GM18526 (cell line): ENCODE measurements around the gene SERGEF.

Source experiments
- POLR2A ChIP-seq: IDR thresholded peaks from 3 replicates; pipeline ENCODE4 v1.6.1; 2011; ENCODE audit not compliant: insufficient read length; ENCODE audit errors: extremely low read depth

SERGEF gene

GRCh38 chr11:17774232-17775034, 238.4 kb downstream of the SERGEF start:
- no peak for TF ChIP-seq POLR2A

DNA sequence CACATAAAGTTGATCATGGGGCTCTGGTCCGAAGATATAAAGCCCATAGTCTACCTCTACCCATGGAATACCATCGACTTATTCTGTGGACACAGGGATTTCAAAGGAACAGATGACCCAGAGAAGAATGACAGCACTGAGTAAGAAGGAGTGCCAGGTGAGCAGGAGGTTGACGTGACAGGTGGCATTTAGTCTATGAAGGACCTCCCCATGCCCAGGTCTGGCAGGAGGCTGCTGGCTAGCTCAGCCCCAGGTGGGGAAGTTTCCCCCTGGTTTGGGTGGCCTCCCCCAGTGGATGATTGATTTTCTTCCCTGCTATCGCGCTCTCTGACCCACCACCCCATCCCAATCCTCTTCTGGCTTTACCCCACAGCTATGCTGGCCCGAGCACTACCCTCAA, 239.2 kb downstream of the SERGEF start:
- no peak for TF ChIP-seq POLR2A

GRCh38 chr11:17772704-17773600, 239.9 kb downstream of the SERGEF start:
- TF ChIP-seq POLR2A = no peak

DNA sequence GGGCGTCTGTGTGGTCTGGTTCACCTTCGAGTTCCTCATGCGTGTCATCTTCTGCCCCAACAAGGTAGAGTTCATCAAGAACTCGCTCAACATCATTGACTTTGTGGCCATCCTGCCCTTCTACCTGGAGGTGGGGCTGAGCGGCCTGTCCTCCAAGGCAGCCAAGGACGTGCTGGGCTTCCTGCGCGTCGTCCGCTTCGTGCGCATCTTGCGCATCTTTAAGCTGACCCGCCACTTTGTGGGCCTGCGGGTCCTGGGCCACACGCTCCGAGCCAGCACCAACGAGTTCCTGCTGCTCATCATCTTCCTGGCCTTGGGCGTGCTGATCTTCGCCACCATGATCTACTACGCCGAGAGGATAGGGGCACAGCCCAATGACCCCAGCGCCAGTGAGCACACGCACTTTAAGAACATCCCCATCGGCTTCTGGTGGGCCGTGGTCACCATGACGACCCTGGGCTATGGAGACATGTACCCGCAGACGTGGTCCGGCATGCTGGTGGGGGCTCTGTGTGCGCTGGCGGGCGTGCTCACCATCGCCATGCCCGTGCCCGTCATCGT, 240.9 kb downstream of the SERGEF start:
- no peak for TF ChIP-seq POLR2A

DNA sequence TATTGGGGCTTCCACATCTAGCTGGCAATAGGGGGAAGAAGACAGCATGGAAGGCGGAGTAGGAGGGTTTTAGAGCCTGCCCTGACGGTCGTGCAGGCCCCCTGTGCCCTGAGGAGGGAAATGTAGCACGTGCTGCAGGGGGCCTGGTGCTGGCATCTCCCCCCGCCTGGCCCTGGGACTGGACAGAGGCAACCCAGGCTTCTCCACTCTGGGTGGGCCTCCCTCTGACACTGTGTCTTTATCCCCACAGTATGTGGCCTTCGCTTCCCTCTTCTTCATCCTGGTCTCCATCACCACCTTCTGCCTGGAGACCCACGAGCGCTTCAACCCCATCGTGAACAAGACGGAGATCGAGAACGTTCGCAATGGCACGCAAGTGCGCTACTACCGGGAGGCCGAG, 241.4 kb downstream of the SERGEF start:
- TF ChIP-seq POLR2A = no peak

GRCh38 chr11:17770917-17771316, 241.9 kb downstream of the SERGEF start:
- no peak for TF ChIP-seq POLR2A

DNA sequence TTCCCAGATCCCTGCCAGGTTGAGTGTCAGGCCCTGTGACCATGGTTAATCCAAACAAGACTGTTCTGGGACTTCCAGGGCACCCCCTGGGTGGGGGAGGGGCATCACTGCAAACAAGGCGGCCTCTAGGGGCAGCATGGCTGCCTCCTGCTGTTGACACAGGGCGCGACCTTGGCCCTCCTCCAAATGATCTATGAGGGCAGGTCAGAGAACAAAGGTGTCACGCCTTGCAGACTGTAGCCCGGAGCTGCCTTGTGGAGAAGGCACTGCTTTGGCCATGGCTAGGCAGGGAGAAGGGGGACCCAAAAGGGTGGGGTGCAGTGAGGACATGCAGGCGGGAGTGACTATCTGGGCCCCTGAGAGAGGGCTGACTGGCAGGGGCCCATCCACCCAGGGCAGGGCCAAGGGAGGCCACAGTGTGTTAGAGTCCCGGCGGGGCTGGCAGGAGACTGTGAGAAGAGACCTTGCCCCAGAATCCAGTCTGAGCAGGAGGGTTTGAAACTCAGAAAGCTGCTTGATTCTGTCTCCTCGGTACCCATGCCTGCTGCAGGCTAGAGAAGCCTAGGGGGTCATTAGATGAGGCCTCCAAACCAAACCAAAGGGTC, 242.7 kb downstream of the SERGEF start:
- TF ChIP-seq POLR2A = no peak

DNA sequence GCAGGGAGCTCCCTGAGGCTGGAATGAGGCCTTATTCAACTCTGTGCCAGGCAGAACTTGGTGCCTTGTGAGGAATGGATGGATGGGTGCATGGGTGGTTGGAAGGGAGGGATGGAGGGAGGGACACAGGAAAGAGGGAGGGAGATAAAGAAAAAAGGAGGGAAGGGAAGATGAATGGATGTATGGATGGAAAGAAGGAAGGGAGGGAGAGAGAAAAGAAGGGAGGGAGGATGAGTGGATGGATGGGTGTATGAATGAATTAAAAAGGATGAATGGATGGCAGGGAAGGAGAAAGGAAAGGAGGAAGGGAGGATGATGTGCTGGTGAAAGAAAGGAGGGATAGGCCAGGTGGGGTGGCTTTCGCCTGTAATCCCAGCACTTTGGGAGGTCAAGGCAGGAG, 243.6 kb downstream of the SERGEF start:
- no peak for TF ChIP-seq POLR2A

- TF ChIP-seq POLR2A = no peak
Measured at GRCh38 chr11:17768547-17768946, 244.3 kb downstream of the SERGEF start.

GRCh38 chr11:17767914-17768313, 244.9 kb downstream of the SERGEF start:
- TF ChIP-seq POLR2A = no peak

DNA sequence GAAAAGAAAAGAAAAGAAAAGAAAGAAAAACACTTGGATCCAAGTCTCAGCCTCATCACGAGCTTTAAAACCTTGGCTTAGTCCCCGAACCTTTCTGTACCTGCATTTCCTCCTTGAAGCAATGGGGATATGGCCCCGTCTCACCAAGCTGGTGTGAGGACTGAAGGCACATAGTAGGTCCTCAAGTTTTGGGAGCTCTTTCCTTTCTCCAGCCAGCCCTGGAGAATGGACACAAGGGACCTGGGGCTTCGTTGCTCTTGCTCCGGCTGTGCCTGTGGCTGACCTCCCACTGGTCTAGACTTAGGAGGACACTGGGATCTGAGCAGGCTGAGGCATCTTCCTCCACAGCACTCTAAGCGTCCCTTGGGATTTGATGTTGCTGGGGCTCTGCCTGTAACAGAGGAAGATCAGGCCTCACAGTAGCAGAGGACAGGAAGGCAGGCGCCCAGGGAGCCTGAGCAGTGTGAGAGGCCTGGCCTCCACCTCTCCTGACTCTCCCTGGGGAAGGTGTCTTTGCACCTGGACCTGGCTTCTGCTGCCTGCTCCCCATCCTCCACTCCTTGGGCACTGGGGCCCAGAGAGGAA, 245.5 kb downstream of the SERGEF start:
- TF ChIP-seq POLR2A = no peak

DNA sequence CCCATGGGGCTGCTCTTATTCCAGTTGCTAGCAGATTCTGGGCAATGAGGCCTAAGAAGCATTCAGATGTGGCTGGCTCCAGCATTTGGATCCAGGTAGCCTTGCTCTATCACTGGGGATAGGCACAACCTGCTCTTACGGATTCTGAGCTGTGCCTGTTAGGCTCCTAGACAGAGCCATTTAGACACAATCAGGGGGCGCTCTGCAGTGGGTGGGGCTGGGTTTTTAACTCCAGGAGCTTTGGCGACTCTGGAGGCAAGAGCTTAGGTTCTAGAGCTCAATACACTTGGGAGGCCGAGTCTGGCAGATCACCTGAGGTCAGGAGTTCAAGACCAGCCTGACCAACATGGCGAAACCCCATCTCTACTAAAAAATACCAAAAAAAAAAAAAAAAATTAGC, 246.3 kb downstream of the SERGEF start:
- no peak for TF ChIP-seq POLR2A

DNA sequence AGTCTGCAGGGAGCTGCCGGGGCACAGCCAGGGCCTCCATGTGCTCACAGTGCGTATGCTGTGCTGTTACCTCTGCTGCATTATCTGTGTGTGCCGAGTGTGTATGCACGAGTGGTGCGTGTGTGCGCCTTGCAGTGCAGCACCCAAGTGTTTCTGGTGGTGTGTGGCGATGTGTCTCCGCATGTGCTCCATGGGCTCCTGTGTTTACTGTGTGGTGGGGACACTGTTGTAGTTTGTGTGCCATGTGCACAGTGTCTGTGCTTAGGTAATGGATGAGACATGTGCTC, 246.8 kb downstream of the SERGEF start:
- TF ChIP-seq POLR2A = no peak

DNA sequence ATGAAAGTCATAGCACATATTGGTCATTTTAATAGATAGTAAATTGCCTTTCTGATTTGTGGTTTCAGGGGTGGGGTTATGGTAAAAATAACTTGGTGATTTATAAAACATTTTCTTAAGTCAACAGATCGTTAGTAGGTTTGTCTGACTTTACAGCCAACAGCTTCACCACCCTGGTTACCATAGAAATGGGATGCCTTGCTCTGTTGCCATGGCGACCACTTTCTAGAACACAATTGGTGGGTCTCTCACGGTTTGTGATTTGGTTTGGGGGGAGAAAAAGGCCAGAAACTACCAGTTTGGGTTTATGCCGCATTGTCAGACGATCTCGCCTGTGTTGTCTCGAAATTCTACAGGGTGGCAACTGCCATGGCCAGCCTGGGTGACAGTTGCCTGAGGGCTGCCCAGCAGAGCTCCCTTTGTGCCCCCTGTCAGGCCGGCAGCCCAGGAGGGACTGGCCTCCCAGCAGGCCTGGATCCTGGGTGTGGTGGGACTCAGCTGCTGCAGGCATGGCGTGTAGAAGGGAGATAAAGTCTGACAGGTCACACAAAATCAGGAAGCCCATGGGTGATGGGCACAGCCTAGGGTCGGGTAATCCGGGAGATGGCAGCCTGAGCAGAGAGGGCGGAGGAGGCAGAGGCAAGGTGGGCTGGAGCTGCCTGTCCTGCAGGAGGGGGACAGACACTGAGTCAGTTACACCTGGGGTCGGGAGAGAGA, 247.3 kb downstream of the SERGEF start:
- no peak for TF ChIP-seq POLR2A
